Upper lobe of left lung (tissue), 6 donors: ENCODE results near the gene LRP11. TPM values are rescaled to one million over a fixed set of nuclear protein-coding genes. Genes with fewer than 3 reads are reported as not detected.

ENCODE experiments used
- ATAC-seq, 2 donors: fragments of 200-7000 bp; cut with Tn5 transposase; one replicate each; pipeline ENCODE4 v1.9.1; 2022; ENCODE audit warnings: mild to moderate bottlenecking in 2 of 2, moderate library complexity in 2 of 2; ENCODE audit not compliant: low FRiP score in 2 of 2
- DNase-seq, 2 donors: peaks; one replicate each; pipeline ENCODE4 v3.0.0-alpha.2; 2019 to 2020
- H3K27ac ChIP-seq, 4 donors: fragments of 200-600 bp; sonication (generic); one replicate each; pipeline ENCODE4 v1.5.1; 2016 to 2019
- H3K27me3 ChIP-seq, 4 donors: fragments of 200-600 bp; sonication (generic); one replicate each; pipeline ENCODE4 v1.5.1; 2017 to 2019
- H3K36me3 ChIP-seq, 4 donors: fragments of 200-600 bp; sonication (generic); one replicate each; pipeline ENCODE4 v1.5.1; 2016 to 2019
- H3K4me1 ChIP-seq, 4 donors: fragments of 200-600 bp; sonication (generic); one replicate each; pipeline ENCODE4 v1.5.1; 2018 to 2019
- H3K4me3 ChIP-seq, 4 donors: fragments of 200-600 bp; sonication (generic); one replicate each; pipeline ENCODE4 v1.5.1; 2017 to 2019; ENCODE audit warnings: mild to moderate bottlenecking in 2 of 4, moderate library complexity in 1 of 4
- H3K9me3 ChIP-seq, 4 donors: fragments of 200-600 bp; sonication (generic); one replicate each; pipeline ENCODE4 v1.5.1; 2018 to 2019
- CTCF ChIP-seq, 6 experiments: fragments of 450-650 bp in 4 of 6; fragments of 200-600 bp in 2 of 6; sonication (generic) in 2 of 6; IDR thresholded peaks; one replicate each; pipeline ENCODE4 v1.5.1; 2016 to 2019; ENCODE audit warnings: antibody characterized with exemption in 6 of 6
- EP300 ChIP-seq, 4 donors: sonication (generic); formaldehyde crosslinking; IDR thresholded peaks; one replicate each; pipeline ENCODE4 v1.5.1; 2017; ENCODE audit warnings: antibody characterized with exemption in 4 of 4, control low read depth in 2 of 4
- POLR2A ChIP-seq, 4 donors: fragments of 450-650 bp; IDR thresholded peaks; one replicate each; pipeline ENCODE4 v1.5.1; 2016 to 2017; ENCODE audit warnings: antibody characterized with exemption in 4 of 4, mild to moderate bottlenecking in 2 of 4
- POLR2AphosphoS5 ChIP-seq, 2 donors: sonication (generic); formaldehyde crosslinking; IDR thresholded peaks; one replicate each; pipeline ENCODE4 v1.5.1; 2017; ENCODE audit warnings: antibody characterized with exemption in 2 of 2
- WGBS, 2 donors: methylation state at CpG; one replicate each; pipeline ENCODE4 v1.1.5; 2017 to 2018; 5-methylcytosine and 5-hydroxymethylcytosine counted together
- total RNA-seq, 6 donors: library from RNA; depleted of rRNA in 4 of 6; stranded (reverse); fragments of >200 nt in 4 of 6; gene quantifications; one replicate each; pipeline versions ENCODE4 v1.1.0 to v1.2.1, GENCODE V29; 2016 to 2021
- donor health status: DM: no; HTN: no; CAD: no; lungs with moderate emphysema.
- donor health status: DM: no; HTN: yes; CAD: no; lungs with severe emphysema.

Gene LRP11
- total RNA-seq, 6 donors from 2014 or later, result 30.2 to 104 (median 39.9) TPM

GRCh38 chr6:149872233-149872632 lies 8.1 kb upstream of the LRP11 start:
- 81 to 83% methylated on average over 1 of the region's 1 CpG for WGBS, 2 donors
- Histone ChIP-seq H3K9me3 (peaks cover 0 to 6% (median 0%) of the 10 kb centered on the region in 4 donors), H3K36me3 (no peaks in the 10 kb centered on the region), H3K27me3 (no peaks in the 10 kb centered on the region), H3K27ac (no peak overlapping the region), H3K4me1 (no peaks in the 10 kb centered on the region), H3K4me3 (no peak overlapping the region)
- TF ChIP-seq POLR2AphosphoS5 (IDR thresholded peaks at IDR 0.05), result no peak
- TF ChIP-seq CTCF (IDR thresholded peaks at IDR 0.05), result no peak
- TF ChIP-seq POLR2A (IDR thresholded peaks at IDR 0.05), result no peak
- no peak for TF ChIP-seq EP300 (IDR thresholded peaks at IDR 0.05)
- no peak for ATAC-seq
- no peak for DNase-seq

GRCh38 chr6:149871182-149871581 lies 7.0 kb upstream of the LRP11 start:
- no peak for ATAC-seq
- Histone ChIP-seq H3K27ac (no peak overlapping the region), H3K27me3 (no peaks in the 10 kb centered on the region), H3K4me3 (no peak overlapping the region), H3K4me1 (no peaks in the 10 kb centered on the region), H3K36me3 (no peaks in the 10 kb centered on the region), H3K9me3 (peaks cover 0 to 6% (median 0%) of the 10 kb centered on the region in 4 donors)
- TF ChIP-seq POLR2AphosphoS5 (IDR thresholded peaks at IDR 0.05) (no peak), POLR2A (IDR thresholded peaks at IDR 0.05) (no peak), EP300 (IDR thresholded peaks at IDR 0.05) (no peak), CTCF (IDR thresholded peaks at IDR 0.05) (no peak)
- no peak for DNase-seq
- WGBS, 2 donors, result 86 to 95% methylated on average over 2 of the region's 2 CpGs

- Histone ChIP-seq H3K4me1 (peaks cover 5 to 7% (median 5%) of the 10 kb centered on the region in 4 donors), H3K27ac (no peak overlapping the region), H3K27me3 (no peaks in the 10 kb centered on the region), H3K36me3 (no peaks in the 10 kb centered on the region), H3K4me3 (no peak overlapping the region), H3K9me3 (peaks cover 0 to 6% (median 0%) of the 10 kb centered on the region in 4 donors)
- DNase-seq, result no peak
- ATAC-seq, result no peak
- TF ChIP-seq POLR2AphosphoS5 (IDR thresholded peaks at IDR 0.05) (no peak), EP300 (IDR thresholded peaks at IDR 0.05) (no peak), CTCF (IDR thresholded peaks at IDR 0.05) (no peak), POLR2A (IDR thresholded peaks at IDR 0.05) (no peak)
- 64 to 67% methylated on average over 10 of the region's 10 CpGs for WGBS, 2 donors
Observed at GRCh38 chr6:149869275-149869892, 5.2 kb upstream of the LRP11 start.

- ATAC-seq (no peak), DNase-seq (no peak)
- H3K9me3 ChIP-seq, result peaks cover 0 to 6% (median 0%) of the 10 kb centered on the region in 4 donors
- 64 to 68% methylated on average over 4 of the region's 4 CpGs for WGBS, 2 donors
- no peak for TF ChIP-seq POLR2AphosphoS5 (IDR thresholded peaks at IDR 0.05)
- no peak for TF ChIP-seq CTCF (IDR thresholded peaks at IDR 0.05)
- no peak for TF ChIP-seq EP300 (IDR thresholded peaks at IDR 0.05)
- TF ChIP-seq POLR2A (IDR thresholded peaks at IDR 0.05), result no peak
- H3K4me1 ChIP-seq, result peaks cover 6 to 14% (median 7%) of the 10 kb centered on the region in 4 donors
- no peaks in the 10 kb centered on the region for H3K36me3 ChIP-seq
- H3K27ac ChIP-seq, result no peak overlapping the region
- H3K27me3 ChIP-seq, result no peaks in the 10 kb centered on the region
- no peak overlapping the region for H3K4me3 ChIP-seq
Observed at GRCh38 chr6:149867876-149868640, 3.9 kb upstream of the LRP11 start.
